AG04450 (cell line): ENCODE measurements around the gene SLC1A7. TPM values are rescaled to one million over a fixed set of nuclear protein-coding genes. Genes with fewer than 3 reads are reported as not detected.
"Not testable (repeated sequence)": the region's sequence is repeated elsewhere in the genome, so short reads cannot be mapped to it uniquely, and the experiment has no call there.

Source experiments
- CTCF ChIA-PET: fragments of 300-600, 350-600 bp; formaldehyde crosslinking; extraction: SDS; loops from one replicate; lab custom pipeline; 2022; ENCODE audit warnings: antibody characterized with exemption, inconsistent platforms; lab: Charles Lee
- POLR2A ChIA-PET: fragments of 350-600 bp; formaldehyde crosslinking; extraction: SDS; loops from one replicate; lab custom pipeline; 2021; ENCODE audit warnings: antibody characterized with exemption, inconsistent platforms; lab: Yijun Ruan, JAX
- DNase-seq: peaks from one replicate; pipeline ENCODE4 v3.0.0-alpha.2; 2011; ENCODE audit warnings: low read depth, low spot score
- H3K27ac ChIP-seq: one replicate; pipeline ENCODE4 v1.5.1; 2012; ENCODE audit warnings: low read depth, low read length, control low read depth
- H3K27me3 ChIP-seq: one replicate; pipeline ENCODE4 v1.6.0; 2012; ENCODE audit warnings: low read length; ENCODE audit not compliant: control insufficient read depth, insufficient read depth
- H3K4me3 ChIP-seq: 2 replicates; pipeline ENCODE4 v1.5.1; 2011; ENCODE audit warnings: mild to moderate bottlenecking, low read depth, low read length, control low read depth
- H3K9me3 ChIP-seq: 2 replicates; pipeline ENCODE4 v1.5.1; 2012; ENCODE audit warnings: low read length; ENCODE audit not compliant: control insufficient read depth, insufficient read depth
- polyA plus RNA-seq: library from polyadenylated mRNA; depleted of rRNA; stranded (reverse); fragments of >200 nt; gene quantifications from 2 replicates; pipeline ENCODE4 v1.2.3, GENCODE V29; 2011
- TF ChIP-seq, protein P1 (sequence below): IDR thresholded peaks from 2 replicates; pipeline ENCODE4 v1.5.1; 2011; ENCODE audit warnings: low read depth, low read length, control low read depth, inconsistent platforms

Gene SLC1A7
- polyA plus RNA-seq, 1 experiment = 0.11 TPM

GRCh38 chr1:53186533-53186932 is 44.1 kb upstream of the SLC1A7 start:
- DNase-seq = no peak
- H3K27ac ChIP-seq = no peak overlapping the region
- H3K27me3 ChIP-seq = no peaks in the 10 kb centered on the region
- no peak overlapping the region for H3K4me3 ChIP-seq
- POLR2A ChIA-PET = interaction anchor here (0.6 kb wide), 1 partner anchor 588 kb away, joined by 4 read pairs; no protein-coding TSS in a partner anchor
- CTCF ChIA-PET = interaction anchor here (0.7 to 1.9 kb wide), 12 partner anchors 9 to 344 kb away, joined by 3 to 11 read pairs (median 3); partner anchors contain the start of genes CPT2 and ZYG11A
- TF ChIP-seq, protein P1, sequence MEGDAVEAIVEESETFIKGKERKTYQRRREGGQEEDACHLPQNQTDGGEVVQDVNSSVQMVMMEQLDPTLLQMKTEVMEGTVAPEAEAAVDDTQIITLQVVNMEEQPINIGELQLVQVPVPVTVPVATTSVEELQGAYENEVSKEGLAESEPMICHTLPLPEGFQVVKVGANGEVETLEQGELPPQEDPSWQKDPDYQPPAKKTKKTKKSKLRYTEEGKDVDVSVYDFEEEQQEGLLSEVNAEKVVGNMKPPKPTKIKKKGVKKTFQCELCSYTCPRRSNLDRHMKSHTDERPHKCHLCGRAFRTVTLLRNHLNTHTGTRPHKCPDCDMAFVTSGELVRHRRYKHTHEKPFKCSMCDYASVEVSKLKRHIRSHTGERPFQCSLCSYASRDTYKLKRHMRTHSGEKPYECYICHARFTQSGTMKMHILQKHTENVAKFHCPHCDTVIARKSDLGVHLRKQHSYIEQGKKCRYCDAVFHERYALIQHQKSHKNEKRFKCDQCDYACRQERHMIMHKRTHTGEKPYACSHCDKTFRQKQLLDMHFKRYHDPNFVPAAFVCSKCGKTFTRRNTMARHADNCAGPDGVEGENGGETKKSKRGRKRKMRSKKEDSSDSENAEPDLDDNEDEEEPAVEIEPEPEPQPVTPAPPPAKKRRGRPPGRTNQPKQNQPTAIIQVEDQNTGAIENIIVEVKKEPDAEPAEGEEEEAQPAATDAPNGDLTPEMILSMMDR = no peak
- no peaks in the 10 kb centered on the region for H3K9me3 ChIP-seq

- POLR2A ChIA-PET, H3K4me3 ChIP-seq, H3K27me3 ChIP-seq, H3K9me3 ChIP-seq, DNase-seq, H3K27ac ChIP-seq: not testable (repeated sequence)
- CTCF ChIA-PET = interaction anchor here (0.7 to 1.9 kb wide), 9 partner anchors 10 to 280 kb away, joined by 3 to 11 read pairs (median 3); partner anchors contain the start of gene CPT2
These were observed 43.5 kb upstream of the SLC1A7 start for GRCh38 chr1:53185955-53186297.

GRCh38 chr1:53183095-53183990 is 40.9 kb upstream of the SLC1A7 start:
- H3K27ac ChIP-seq = peak overlapping the region; percentile 85
- DNase-seq = peak; percentile 84
- H3K9me3 ChIP-seq = no peaks in the 10 kb centered on the region
- H3K27me3 ChIP-seq = no peaks in the 10 kb centered on the region
- TF ChIP-seq, protein P1 = no peak
- POLR2A ChIA-PET = interaction anchor here (0.8 to 1.5 kb wide), 3 partner anchors 13 to 76 kb away, joined by 4 to 7 read pairs (median 6); no protein-coding TSS in a partner anchor
- CTCF ChIA-PET = interaction anchor here (0.6 to 1.4 kb wide), 7 partner anchors 9 to 1291 kb away, joined by 3 to 5 read pairs (median 3); partner anchors contain the start of gene ECHDC2
- H3K4me3 ChIP-seq = no peak overlapping the region

- Histone ChIP-seq H3K9me3 (no peaks in the 10 kb centered on the region), H3K4me3 (no peak overlapping the region), H3K27ac (peak overlapping the region; percentile 85), H3K27me3 (no peaks in the 10 kb centered on the region)
- TF ChIP-seq, protein P1 = no peak
- POLR2A ChIA-PET = interaction anchor here (1.0 to 1.5 kb wide), 2 partner anchors 36 to 75 kb away, joined by 6 to 7 read pairs; no protein-coding TSS in a partner anchor
- CTCF ChIA-PET = interaction anchor here (1.0 to 1.4 kb wide), 4 partner anchors 9 to 124 kb away, joined by 3 to 5 read pairs (median 3); no protein-coding TSS in a partner anchor
- no peak for DNase-seq
These were observed 40.3 kb upstream of the SLC1A7 start for GRCh38 chr1:53182716-53183094.

DNA sequence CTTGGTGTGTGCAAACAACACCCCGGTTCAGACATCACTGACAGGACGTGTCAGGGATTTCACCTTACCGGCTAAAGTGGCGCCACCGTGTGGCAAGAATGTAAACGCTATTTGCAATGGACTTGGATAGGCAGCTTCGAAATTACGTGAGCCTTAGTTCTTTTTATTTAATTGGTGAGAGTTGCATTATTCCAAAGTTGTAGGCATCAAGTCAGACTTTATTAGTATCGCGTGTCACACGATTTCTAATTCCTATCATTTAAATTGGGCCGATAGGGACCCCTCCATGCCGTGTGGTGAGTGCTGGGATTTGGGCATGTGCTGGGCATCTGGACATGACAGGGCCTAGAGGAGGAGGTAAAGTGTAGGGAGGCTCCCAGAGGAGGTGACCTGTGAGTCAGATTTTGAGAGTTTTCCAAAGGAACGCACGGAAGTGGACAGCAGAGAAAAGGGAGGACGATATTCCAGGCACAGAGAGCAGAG is 39.7 kb upstream of the SLC1A7 start:
- ChIA-PET CTCF (interaction anchor here (1.0 to 1.4 kb wide), 4 partner anchors 8 to 123 kb away, joined by 3 to 5 read pairs (median 3); no protein-coding TSS in a partner anchor), POLR2A (no interaction called here)
- Histone ChIP-seq H3K9me3 (no peaks in the 10 kb centered on the region), H3K27ac (peak overlapping the region; percentile 85), H3K4me3 (no peak overlapping the region), H3K27me3 (no peaks in the 10 kb centered on the region)
- no peak for DNase-seq
- TF ChIP-seq, protein P1 = peak; percentile 69
